KG1 (cell line): ENCODE measurements around the gene CHRNA4.

Experiments used
- DNase-seq: peaks from one replicate; lab custom pipeline; 2025; lab: John Stamatoyannopoulos, UW

Gene CHRNA4

DNA sequence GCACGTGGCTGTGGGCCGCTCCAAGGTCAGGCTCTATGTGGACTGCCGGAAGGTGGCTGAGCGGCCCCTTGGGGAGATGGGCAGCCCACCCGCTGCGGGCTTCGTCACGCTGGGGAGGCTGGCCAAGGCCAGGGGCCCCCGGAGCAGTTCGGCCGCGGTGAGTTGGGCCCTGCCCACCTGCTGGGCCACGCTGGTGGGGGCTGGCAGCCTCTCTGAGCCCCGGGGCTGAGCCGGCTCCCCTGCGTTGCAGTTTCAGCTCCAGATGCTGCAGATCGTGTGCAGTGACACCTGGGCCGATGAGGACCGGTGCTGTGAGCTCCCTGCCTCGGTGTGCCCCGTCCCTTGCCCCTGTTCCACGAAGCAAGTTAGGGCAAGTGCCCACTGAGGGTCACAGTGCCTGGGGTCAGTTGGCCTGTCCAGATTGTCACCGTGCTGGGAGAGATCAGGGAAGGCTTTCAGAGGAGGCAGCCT, 41.1 kb downstream of the CHRNA4 start:
- DNase-seq = no peak

DNA sequence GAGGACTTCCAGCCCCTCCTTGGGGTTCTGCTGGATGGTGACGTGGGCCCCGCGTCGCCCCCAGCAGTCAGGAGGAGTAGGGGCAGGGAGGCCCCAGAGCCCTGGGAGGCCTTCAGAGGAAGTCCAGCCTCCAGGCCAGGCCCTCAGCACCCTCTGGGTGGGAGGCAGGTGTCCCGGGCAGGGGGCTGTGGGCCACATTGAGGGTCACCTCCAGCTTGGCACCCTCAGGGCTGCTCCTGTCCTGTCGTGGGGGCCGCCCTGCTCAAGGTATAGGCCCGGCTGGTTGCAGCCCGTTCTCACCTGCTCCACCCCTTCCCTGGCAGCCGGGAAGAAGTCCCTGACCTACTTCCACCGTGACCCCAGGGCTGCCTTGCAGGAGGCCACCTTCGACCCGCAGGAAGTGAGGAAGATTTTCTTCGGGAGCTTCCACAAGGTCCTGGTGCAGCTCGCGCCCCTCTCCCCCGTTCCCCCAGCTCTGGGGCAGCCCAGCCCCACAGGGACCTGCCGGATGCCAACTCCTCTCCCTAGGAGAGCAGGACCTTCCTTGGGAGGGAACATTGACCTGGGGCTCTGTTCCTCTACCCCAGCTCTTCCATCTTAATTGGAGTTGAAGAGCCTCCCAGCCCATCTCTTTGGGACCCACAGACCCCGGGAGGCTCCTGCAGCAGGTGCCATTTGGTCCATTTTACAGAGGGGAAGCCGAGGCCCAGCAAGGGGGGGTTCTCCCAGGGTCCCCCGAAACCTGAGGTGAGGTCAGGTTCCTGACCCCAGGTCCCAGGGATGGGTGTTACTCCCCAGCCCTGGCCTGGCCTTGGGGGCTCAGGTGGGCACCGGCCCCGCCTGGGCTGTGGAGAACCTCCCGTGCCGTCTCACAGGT, 41.7 kb downstream of the CHRNA4 start:
- no peak for DNase-seq

GRCh38 chr20:63318391-63319163, 42.6 kb downstream of the CHRNA4 start:
- no peak for DNase-seq

- no peak for DNase-seq
Measured at GRCh38 chr20:63317601-63318291, 43.4 kb downstream of the CHRNA4 start.

GRCh38 chr20:63317061-63317460, 44.1 kb downstream of the CHRNA4 start:
- DNase-seq = no peak

GRCh38 chr20:63316502-63316921, 44.6 kb downstream of the CHRNA4 start:
- DNase-seq = no peak

DNA sequence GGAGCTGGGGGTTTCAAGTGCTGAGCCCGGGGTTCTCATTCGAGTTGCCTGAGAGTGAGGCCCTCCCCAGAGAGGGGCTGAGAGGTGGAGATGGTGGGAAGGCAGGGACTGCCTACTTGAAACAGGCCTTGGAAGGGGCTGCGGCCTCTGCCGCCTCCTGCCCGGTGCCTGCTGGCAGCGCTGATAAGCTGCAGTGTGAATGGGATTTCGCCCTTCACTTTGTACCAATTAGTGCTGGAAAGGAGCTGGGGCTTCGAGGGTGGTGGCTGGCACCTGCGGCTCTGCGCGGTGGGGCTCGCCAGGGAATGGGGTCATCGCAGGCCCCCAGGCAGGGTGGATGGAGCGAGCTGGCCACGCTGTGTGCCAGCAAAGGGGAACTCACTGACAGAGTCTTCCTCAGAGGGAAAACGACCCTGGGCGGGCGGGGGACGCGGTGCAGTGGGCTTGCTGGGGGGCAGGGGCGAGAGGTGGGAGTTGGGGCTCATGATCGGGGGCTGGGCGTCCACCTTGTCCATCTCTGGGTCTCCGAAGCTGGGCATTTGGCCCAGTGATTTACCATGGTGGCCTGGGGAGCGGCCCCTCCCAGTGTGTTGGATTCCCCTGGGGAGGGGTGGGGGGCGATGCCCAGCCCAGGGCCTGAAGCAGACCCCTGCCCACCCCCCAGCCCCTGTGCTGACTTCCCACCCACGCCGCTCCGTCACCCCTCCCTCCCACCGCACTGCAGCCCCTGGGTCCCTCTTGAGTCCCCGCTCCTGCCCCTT, 45.2 kb downstream of the CHRNA4 start:
- DNase-seq = no peak

GRCh38 chr20:63315240-63315689, 45.9 kb downstream of the CHRNA4 start:
- DNase-seq = no peak

GRCh38 chr20:63314566-63315239, 46.4 kb downstream of the CHRNA4 start:
- DNase-seq = no peak

DNA sequence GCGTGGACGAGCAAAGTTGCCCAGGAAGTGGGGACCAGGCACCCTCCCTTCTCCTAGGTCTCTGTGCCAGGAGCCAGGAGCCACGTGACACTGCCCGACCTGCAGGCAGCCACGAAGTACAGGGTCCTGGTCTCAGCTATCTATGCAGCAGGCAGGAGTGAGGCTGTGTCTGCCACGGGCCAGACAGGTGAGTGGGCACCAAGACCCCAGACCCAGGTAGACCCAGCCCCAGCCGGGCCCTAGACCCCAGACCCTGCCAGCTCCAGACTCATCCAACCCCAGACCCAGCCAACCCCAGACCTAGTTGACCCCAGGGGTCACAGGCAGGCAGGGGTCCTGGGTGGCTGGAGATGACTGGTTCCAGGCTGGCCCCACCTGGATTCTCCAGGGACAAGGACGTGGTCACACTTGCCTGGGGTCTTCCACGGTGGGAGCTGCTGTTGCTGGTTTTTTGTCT, 47.1 kb downstream of the CHRNA4 start:
- no peak for DNase-seq

- DNase-seq = no peak
Measured at GRCh38 chr20:63313349-63314014, 47.7 kb downstream of the CHRNA4 start.

- no peak for DNase-seq
Measured at GRCh38 chr20:63312690-63313348, 48.3 kb downstream of the CHRNA4 start.

- no peak for DNase-seq
Measured at GRCh38 chr20:63312273-63312672, 48.9 kb downstream of the CHRNA4 start.

- no peak for DNase-seq
Measured at GRCh38 chr20:63311833-63312243, 49.3 kb downstream of the CHRNA4 start.

GRCh38 chr20:63311186-63311832, 49.8 kb downstream of the CHRNA4 start:
- no peak for DNase-seq

- DNase-seq = no peak
Measured at GRCh38 chr20:63310265-63310991, 50.7 kb downstream of the CHRNA4 start.

- no peak for DNase-seq
Measured at GRCh38 chr20:63309261-63310071, 51.7 kb downstream of the CHRNA4 start.
